Measurements from ENCODE around the gene SYP.

Gene SYP

GRCh38 chrX:49221868-49222267 is 21.9 kb upstream of the SYP start:
- no peak for DNase-seq (ENCODE audit: low read depth)
- TF ChIP-seq, protein P1, sequence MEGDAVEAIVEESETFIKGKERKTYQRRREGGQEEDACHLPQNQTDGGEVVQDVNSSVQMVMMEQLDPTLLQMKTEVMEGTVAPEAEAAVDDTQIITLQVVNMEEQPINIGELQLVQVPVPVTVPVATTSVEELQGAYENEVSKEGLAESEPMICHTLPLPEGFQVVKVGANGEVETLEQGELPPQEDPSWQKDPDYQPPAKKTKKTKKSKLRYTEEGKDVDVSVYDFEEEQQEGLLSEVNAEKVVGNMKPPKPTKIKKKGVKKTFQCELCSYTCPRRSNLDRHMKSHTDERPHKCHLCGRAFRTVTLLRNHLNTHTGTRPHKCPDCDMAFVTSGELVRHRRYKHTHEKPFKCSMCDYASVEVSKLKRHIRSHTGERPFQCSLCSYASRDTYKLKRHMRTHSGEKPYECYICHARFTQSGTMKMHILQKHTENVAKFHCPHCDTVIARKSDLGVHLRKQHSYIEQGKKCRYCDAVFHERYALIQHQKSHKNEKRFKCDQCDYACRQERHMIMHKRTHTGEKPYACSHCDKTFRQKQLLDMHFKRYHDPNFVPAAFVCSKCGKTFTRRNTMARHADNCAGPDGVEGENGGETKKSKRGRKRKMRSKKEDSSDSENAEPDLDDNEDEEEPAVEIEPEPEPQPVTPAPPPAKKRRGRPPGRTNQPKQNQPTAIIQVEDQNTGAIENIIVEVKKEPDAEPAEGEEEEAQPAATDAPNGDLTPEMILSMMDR (conservative IDR thresholded peaks at IDR 0.05; ENCODE audit: low read length) = no peak
- H3K4me3 ChIP-seq (ENCODE audit: low read length) = no peak overlapping the region

DNA sequence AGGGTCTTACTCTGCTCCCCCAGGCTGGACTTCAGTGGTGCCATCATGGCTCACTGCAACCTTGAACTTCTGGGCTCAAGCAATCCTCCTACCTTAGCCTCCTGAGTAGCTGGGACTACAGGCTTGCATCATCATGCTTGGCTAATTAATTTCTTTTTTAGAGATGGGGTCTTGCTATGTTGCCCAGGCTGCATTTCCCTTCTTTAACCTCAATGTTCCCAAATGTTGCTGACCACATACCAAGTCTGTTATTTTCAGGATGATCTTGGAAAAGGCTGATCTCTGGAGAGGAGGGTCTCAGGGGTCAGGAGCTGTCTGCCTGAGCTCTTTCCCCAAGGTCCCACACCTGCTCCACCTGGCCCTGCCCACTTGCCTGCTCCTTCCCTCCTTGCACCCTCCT is 20.1 kb upstream of the SYP start:
- TF ChIP-seq, protein P1 (conservative IDR thresholded peaks at IDR 0.05; ENCODE audit: low read length) = no peak
- no peak for DNase-seq (ENCODE audit: low read depth)
- H3K4me3 ChIP-seq (ENCODE audit: low read length) = no peak overlapping the region

DNA sequence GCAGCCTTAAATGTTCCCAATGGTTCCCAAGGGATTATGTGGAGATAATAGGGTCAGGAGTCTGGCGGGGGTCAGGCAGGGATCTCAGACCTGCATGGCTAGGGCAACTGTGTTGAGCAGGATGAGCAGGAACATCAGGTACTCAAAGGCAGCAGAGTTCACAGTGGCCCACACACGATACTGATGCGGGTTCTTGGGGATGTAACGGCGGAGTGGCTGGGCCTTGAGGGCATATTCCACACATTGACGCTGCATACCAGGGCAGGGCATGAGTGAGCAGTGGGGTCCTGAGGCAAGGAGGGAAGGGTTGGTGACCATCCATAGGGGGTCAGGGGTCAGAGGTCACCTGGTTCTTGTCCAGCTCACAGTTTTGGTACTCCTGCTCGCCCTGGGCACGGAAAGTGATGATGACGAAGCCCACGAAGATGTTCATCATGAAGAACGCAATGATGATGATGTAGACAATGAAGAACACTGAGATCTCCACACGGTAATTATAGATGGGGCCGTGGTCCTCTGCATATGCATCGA is 15.1 kb upstream of the SYP start:
- TF ChIP-seq, protein P1 (conservative IDR thresholded peaks at IDR 0.05; ENCODE audit: low read length) = no peak
- H3K4me3 ChIP-seq (ENCODE audit: low read length) = no peak overlapping the region
- no peak for DNase-seq (ENCODE audit: low read depth)

DNA sequence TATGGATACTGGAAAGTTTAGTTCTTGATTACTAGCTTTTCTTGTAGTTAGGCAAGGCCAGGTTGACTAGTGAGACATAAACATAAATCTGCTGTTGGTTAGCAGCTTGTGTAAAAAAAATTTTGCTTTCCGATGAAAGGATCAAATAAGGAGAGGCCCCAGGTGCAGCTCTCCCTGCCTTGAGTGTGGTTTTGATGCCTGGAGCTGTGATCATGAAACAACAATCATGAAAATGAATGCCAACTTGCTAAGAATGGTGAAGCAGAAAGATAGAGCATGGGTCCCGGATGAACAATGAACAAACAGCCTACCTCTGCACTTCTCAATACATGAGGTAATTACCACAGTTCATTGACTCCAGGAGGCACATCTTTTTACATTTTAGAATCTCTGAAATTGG is 14.4 kb upstream of the SYP start:
- TF ChIP-seq, protein P1 (conservative IDR thresholded peaks at IDR 0.05; ENCODE audit: low read length) = no peak
- H3K4me3 ChIP-seq (ENCODE audit: low read length) = no peak overlapping the region
- no peak for DNase-seq (ENCODE audit: low read depth)

- no peak overlapping the region for H3K4me3 ChIP-seq (ENCODE audit: low read length)
- TF ChIP-seq, protein P1 (conservative IDR thresholded peaks at IDR 0.05; ENCODE audit: low read length) = no peak
- no peak for DNase-seq (ENCODE audit: low read depth)
These were observed 12.9 kb upstream of the SYP start for GRCh38 chrX:49212861-49213260.

GRCh38 chrX:49212209-49212608 is 12.2 kb upstream of the SYP start:
- no peak overlapping the region for H3K4me3 ChIP-seq (ENCODE audit: low read length)
- TF ChIP-seq, protein P1 (conservative IDR thresholded peaks at IDR 0.05; ENCODE audit: low read length) = no peak

DNA sequence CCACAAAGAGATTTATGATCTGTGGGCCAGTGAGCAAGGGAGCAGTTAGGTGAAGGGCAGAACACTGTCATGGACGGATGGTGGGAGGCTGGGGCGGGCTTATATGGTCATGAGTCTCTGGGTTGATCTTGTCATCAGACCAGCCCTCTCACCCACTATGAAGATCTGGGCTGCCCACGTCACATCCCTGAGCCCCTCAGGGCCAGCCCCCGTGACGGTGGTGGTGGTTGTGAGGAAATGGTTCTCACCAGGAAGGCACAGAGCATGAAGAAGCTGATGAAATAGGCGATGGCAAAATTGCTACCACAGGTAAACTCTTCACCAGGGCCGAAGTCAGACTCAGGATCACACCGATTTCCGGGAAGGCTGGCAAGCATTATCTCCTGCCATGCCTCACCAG is 11.1 kb upstream of the SYP start:
- no peak overlapping the region for H3K4me3 ChIP-seq (ENCODE audit: low read length)
- no peak for DNase-seq (ENCODE audit: low read depth)
- TF ChIP-seq, protein P1 (conservative IDR thresholded peaks at IDR 0.05; ENCODE audit: low read length) = no peak

More at GRCh38 chrX:49212209-49212608, 12.2 kb upstream of the SYP start:
- no peak for DNase-seq (ENCODE audit: low read depth)
